Measurements from ENCODE around the gene ACOT7. TPM values are rescaled to one million over a fixed set of nuclear protein-coding genes. Genes with fewer than 3 reads are reported as not detected.

ACOT7 gene
- total RNA-seq, 1 experiment from 2014 or later, result 151 TPM

DNA sequence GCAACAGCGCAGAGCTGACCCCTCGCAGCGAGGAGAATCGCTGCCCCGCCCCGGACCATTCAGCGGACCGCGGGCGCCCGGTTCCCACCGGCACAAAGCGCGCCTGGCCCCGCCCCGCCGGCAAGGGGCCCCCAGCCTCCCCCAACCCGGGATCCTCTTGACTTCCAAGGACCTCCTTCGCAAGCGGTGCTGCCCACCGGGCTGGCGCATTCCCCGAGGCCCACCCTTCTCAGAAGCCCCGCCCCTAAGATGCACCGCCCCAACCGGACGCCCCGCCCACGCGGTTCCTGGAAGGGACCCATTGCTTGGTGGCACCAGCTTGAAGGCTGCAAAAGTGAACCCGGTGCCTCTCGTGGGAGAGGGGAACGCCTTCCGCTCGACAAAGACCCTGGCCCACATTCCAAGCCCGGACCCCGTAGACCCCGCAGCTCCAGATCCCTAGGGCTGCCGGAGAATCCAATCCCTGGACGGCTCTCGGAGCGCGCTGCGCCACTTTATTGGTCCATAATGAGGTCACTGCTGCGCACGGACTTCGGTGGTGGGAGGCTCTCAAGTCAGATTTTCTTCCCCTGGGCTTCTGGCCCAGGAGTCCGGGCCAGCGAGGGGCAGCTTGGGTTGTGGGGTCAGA, 147.6 kb downstream of the ACOT7 start:
- peak; percentile 58 for ATAC-seq
- H3K27me3 Mint-ChIP-seq (ENCODE audit: low read depth), result peaks cover 45% of the 10 kb centered on the region
- peak overlapping the region; percentile 81 for H3K4me3 Mint-ChIP-seq
- DNase-seq (ENCODE audit: low spot score), result peak; percentile 97
- ChIA-PET CTCF (interaction anchor here (0.5 to 21.4 kb wide), 54 partner anchors 10 to 797 kb away, joined by 3 to 489 read pairs (median 5); partner anchors contain the start of genes ACOT7, ESPN, GPR153 and HES2), POLR2A (interaction anchor here (0.5 to 4.8 kb wide), 6 partner anchors 8 to 192 kb away, joined by 3 to 22 read pairs (median 4); partner anchors contain the start of gene ICMT)
- peak overlapping the region; percentile 92 for H3K27ac Mint-ChIP-seq
- H3K36me3 Mint-ChIP-seq, result no peaks in the 10 kb centered on the region
- peaks cover 27% of the 10 kb centered on the region for H3K4me1 Mint-ChIP-seq
- no peak for TF ChIP-seq ARID4B (CRISPR knock-in tag; IDR thresholded peaks at IDR 0.05; ENCODE audit: borderline replicate concordance)
- TF ChIP-seq, protein P1, sequence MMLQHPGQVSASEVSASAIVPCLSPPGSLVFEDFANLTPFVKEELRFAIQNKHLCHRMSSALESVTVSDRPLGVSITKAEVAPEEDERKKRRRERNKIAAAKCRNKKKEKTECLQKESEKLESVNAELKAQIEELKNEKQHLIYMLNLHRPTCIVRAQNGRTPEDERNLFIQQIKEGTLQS (CRISPR knock-in tag; conservative IDR thresholded peaks at IDR 0.05), result no peak
- TF ChIP-seq PRDM15 (CRISPR knock-in tag; IDR thresholded peaks at IDR 0.05), result peak; percentile 12; the same call in 1 of the 2 replicates
- TF ChIP-seq ZBTB21 (CRISPR knock-in tag; IDR thresholded peaks at IDR 0.05; ENCODE audit: borderline replicate concordance), result 0 out of 2 replicates have a peak, but pooled peaks have one; percentile 29
- TF ChIP-seq JAZF1 (CRISPR knock-in tag; IDR thresholded peaks at IDR 0.05), result no peak
- TF ChIP-seq ZNF138 (CRISPR knock-in tag; conservative IDR thresholded peaks at IDR 0.05), result 0 out of 2 replicates have a peak, but pooled peaks have one; percentile 68
- TF ChIP-seq, protein P2, sequence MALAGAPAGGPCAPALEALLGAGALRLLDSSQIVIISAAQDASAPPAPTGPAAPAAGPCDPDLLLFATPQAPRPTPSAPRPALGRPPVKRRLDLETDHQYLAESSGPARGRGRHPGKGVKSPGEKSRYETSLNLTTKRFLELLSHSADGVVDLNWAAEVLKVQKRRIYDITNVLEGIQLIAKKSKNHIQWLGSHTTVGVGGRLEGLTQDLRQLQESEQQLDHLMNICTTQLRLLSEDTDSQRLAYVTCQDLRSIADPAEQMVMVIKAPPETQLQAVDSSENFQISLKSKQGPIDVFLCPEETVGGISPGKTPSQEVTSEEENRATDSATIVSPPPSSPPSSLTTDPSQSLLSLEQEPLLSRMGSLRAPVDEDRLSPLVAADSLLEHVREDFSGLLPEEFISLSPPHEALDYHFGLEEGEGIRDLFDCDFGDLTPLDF (CRISPR knock-in tag; IDR thresholded peaks at IDR 0.05), result no peak
- TF ChIP-seq SP1 (CRISPR knock-in tag; conservative IDR thresholded peaks at IDR 0.05), result peak; percentile 35
- peak; percentile 77; the same call in 1 of the 2 replicates for TF ChIP-seq AFF4 (CRISPR knock-in tag; IDR thresholded peaks at IDR 0.05; ENCODE audit: borderline replicate concordance)
- TF ChIP-seq E2F4 (CRISPR knock-in tag; IDR thresholded peaks at IDR 0.05; ENCODE audit: borderline replicate concordance, low read depth), result 0 out of 2 replicates have a peak, but pooled peaks have one; percentile 34
- TF ChIP-seq TEAD1 (CRISPR knock-in tag; IDR thresholded peaks at IDR 0.05), result 0 out of 2 replicates have a peak, but pooled peaks have one; percentile 17
- no peak for TF ChIP-seq ELF4 (CRISPR knock-in tag; IDR thresholded peaks at IDR 0.05; ENCODE audit: low read depth)
- no peak for TF ChIP-seq ZNF423 (CRISPR knock-in tag; IDR thresholded peaks at IDR 0.05)
- no peaks in the 10 kb centered on the region for H3K9me3 Mint-ChIP-seq
